PC-3 (cell line): ENCODE data around the gene TPRN. TPM values are rescaled to one million over a fixed set of nuclear protein-coding genes. Genes with fewer than 3 reads are reported as not detected.

ENCODE experiments used
- ATAC-seq: fragments of 200-7000 bp; cut with Tn5 transposase; 2 replicates; pipeline ENCODE4 v1.9.1; 2020; ENCODE audit warnings: mild to moderate bottlenecking, moderate library complexity
- BruUV-seq: library from RNA; stranded (reverse); fragments of 400-500 nt; replicated peaks from 2 replicates; lab custom pipeline; 2021; lab: Mats Ljungman, UMichigan
- CTCF ChIA-PET: fragments of 300-600 bp; sonication (Branson Sonifier 250); formaldehyde crosslinking; loops from one replicate; lab custom pipeline; 2022; ENCODE audit warnings: antibody characterized with exemption; lab: Charles Lee
- POLR2A ChIA-PET: fragments of 300-600 bp; sonication (Branson Sonifier 250); formaldehyde crosslinking; loops from one replicate; lab custom pipeline; 2022; ENCODE audit warnings: antibody characterized with exemption; ENCODE audit not compliant: unreplicated experiment; lab: Charles Lee
- DNase-seq: peaks from one replicate; pipeline ENCODE4 v3.0.0-alpha.2; 2015
- H2AFZ ChIP-seq: fragments of 300-600 bp; sonication (generic); 2 replicates; pipeline ENCODE4 v1.6.0; 2016; ENCODE audit warnings: antibody characterized with exemption, low read length
- H3F3A ChIP-seq: fragments of 300-600 bp; sonication (generic); one replicate; pipeline ENCODE4 v1.6.0; 2017; ENCODE audit warnings: antibody characterized with exemption, low read length, control low read depth, mild to moderate bottlenecking; ENCODE audit not compliant: unreplicated experiment
- H3K27ac ChIP-seq: fragments of 300-600 bp; sonication (generic); 2 replicates; pipeline ENCODE4 v1.5.1; 2016; ENCODE audit warnings: mild to moderate bottlenecking, low read length
- H3K27me3 ChIP-seq: fragments of 300-600 bp; sonication (generic); 2 replicates; pipeline ENCODE4 v1.6.1; 2016; ENCODE audit warnings: low read length, mixed read lengths
- H3K36me3 ChIP-seq: fragments of 300-600 bp; sonication (generic); 2 replicates; pipeline ENCODE4 v1.6.1; 2016; ENCODE audit warnings: low read depth, mixed run types, low read length, mixed read lengths
- H3K4me1 ChIP-seq: fragments of 300-600 bp; sonication (generic); 2 replicates; pipeline ENCODE4 v1.5.1; 2016; ENCODE audit warnings: low read length; ENCODE audit not compliant: insufficient read depth
- H3K4me2 ChIP-seq: fragments of 300-600 bp; sonication (generic); 2 replicates; pipeline ENCODE4 v1.6.0; 2016; ENCODE audit warnings: low read length
- H3K4me3 ChIP-seq: fragments of 300-600 bp; sonication (generic); 2 replicates; pipeline ENCODE4 v1.5.1; 2016; ENCODE audit warnings: mild to moderate bottlenecking, low read length, mixed read lengths
- H3K79me2 ChIP-seq: fragments of 300-600 bp; sonication (generic); 2 replicates; pipeline ENCODE4 v1.6.1; 2017; ENCODE audit warnings: low read length, mixed read lengths
- H3K9ac ChIP-seq: fragments of 300-600 bp; sonication (generic); 2 replicates; pipeline ENCODE4 v1.6.0; 2016; ENCODE audit warnings: mild to moderate bottlenecking, low read length
- H3K9me2 ChIP-seq: fragments of 300-600 bp; sonication (generic); replicated peaks from 2 replicates; pipeline ENCODE4 v1.6.1; 2016; ENCODE audit warnings: mixed run types, low read length, mixed read lengths
- H3K9me3 ChIP-seq: fragments of 300-600 bp; sonication (generic); 2 replicates; pipeline ENCODE4 v1.6.1; 2016; ENCODE audit warnings: low read length, mixed read lengths
- H4K20me1 ChIP-seq: fragments of 300-600 bp; sonication (generic); 2 replicates; pipeline ENCODE4 v1.6.1; 2016; ENCODE audit warnings: low read length, mixed read lengths
- CTCF ChIP-seq: fragments of 300-600 bp; sonication (generic); conservative IDR thresholded peaks from 2 replicates; pipeline ENCODE4 v1.5.1; 2017; ENCODE audit warnings: antibody characterized with exemption, low read depth, mild to moderate bottlenecking, low read length
- EZH2 ChIP-seq: fragments of 300-600 bp; sonication (generic); IDR thresholded peaks from one replicate; pipeline ENCODE4 v1.6.1; 2017; ENCODE audit warnings: antibody characterized with exemption, mild to moderate bottlenecking, low read length; ENCODE audit not compliant: unreplicated experiment
- EZH2phosphoT487 ChIP-seq: fragments of 300-600 bp; sonication (generic); IDR thresholded peaks from 2 replicates; pipeline ENCODE4 v1.6.1; 2018; ENCODE audit warnings: mild to moderate bottlenecking, antibody characterized with exemption, low read length, borderline replicate concordance
- intact Hi-C: fragments of 100-400 bp; cut with micrococcal nuclease; formaldehyde crosslinking; loops from 2 replicates; pipeline ENCODE4 v1.9.0; 2023
- total RNA-seq: library from RNA; depleted of rRNA; stranded (reverse); fragments of >200 nt; gene quantifications from 2 replicates; pipeline ENCODE4 v1.2.3, GENCODE V29; 2014

The TPRN gene
- total RNA-seq, 1 experiment from 2014 or later, result 11.3 TPM

GRCh38 chr9:137232101-137232500 lies 31.6 kb upstream of the TPRN start:
- TF ChIP-seq EZH2 (no peak), CTCF (no peak), EZH2phosphoT487 (no peak)
- H3K4me2 ChIP-seq, result no peak overlapping the region
- H3F3A ChIP-seq, result no peaks in the 10 kb centered on the region
- no TSS peak for BruUV-seq
- POLR2A ChIA-PET, result no interaction called here
- peaks cover 12% of the 10 kb centered on the region for H3K4me1 ChIP-seq
- no peak for DNase-seq
- H3K9me3 ChIP-seq, result no peaks in the 10 kb centered on the region
- H4K20me1 ChIP-seq, result no peaks in the 10 kb centered on the region
- no peaks in the 10 kb centered on the region for H3K27me3 ChIP-seq
- H3K9ac ChIP-seq, result no peak overlapping the region
- no peaks in the 10 kb centered on the region for H3K36me3 ChIP-seq
- H3K27ac ChIP-seq, result no peak overlapping the region
- no peaks in the 10 kb centered on the region for H3K9me2 ChIP-seq
- no peak overlapping the region for H2AFZ ChIP-seq
- no peak overlapping the region for H3K4me3 ChIP-seq
- no peak for ATAC-seq
- CTCF ChIA-PET, result no interaction called here
- intact Hi-C loops, result no loop called here
- H3K79me2 ChIP-seq, result no peaks in the 10 kb centered on the region

GRCh38 chr9:137231372-137232039 lies 31.0 kb upstream of the TPRN start:
- POLR2A ChIA-PET, result no interaction called here
- Histone ChIP-seq H3K9ac (no peak overlapping the region), H3K4me1 (peaks cover 15% of the 10 kb centered on the region), H3K36me3 (no peaks in the 10 kb centered on the region), H3K4me2 (no peak overlapping the region), H3K27me3 (no peaks in the 10 kb centered on the region), H3K79me2 (no peaks in the 10 kb centered on the region), H3K4me3 (no peak overlapping the region), H3K9me2 (no peaks in the 10 kb centered on the region), H3K27ac (no peak overlapping the region), H2AFZ (no peak overlapping the region), H3K9me3 (no peaks in the 10 kb centered on the region), H3F3A (no peaks in the 10 kb centered on the region), H4K20me1 (no peaks in the 10 kb centered on the region)
- BruUV-seq, result no TSS peak
- DNase-seq (no peak), ATAC-seq (no peak)
- intact Hi-C loops, result no loop called here
- TF ChIP-seq EZH2phosphoT487, result no peak
- no peak for TF ChIP-seq EZH2
- TF ChIP-seq CTCF, result no peak
- CTCF ChIA-PET, result no interaction called here

- POLR2A ChIA-PET, result interaction anchor here (0.6 kb wide), 1 partner anchor 166 kb away, joined by 3 read pairs; no protein-coding TSS in a partner anchor
- Histone ChIP-seq H3K9me3 (no peaks in the 10 kb centered on the region), H3F3A (no peaks in the 10 kb centered on the region), H3K9me2 (no peaks in the 10 kb centered on the region), H3K27ac (no peak within 1 kb of the TSS), H3K79me2 (peaks cover 1% of the 10 kb centered on the region), H3K4me3 (no peak within 1 kb of the TSS), H3K9ac (no peak within 1 kb of the TSS), H3K27me3 (no peaks in the 10 kb centered on the region), H4K20me1 (no peaks in the 10 kb centered on the region), H2AFZ (no peak within 1 kb of the TSS), H3K4me1 (peaks cover 21% of the 10 kb centered on the region), H3K4me2 (no peak within 1 kb of the TSS), H3K36me3 (no peaks in the 10 kb centered on the region)
- no TSS peak for BruUV-seq
- no peak for TF ChIP-seq EZH2
- no peak for TF ChIP-seq CTCF
- TF ChIP-seq EZH2phosphoT487, result no peak
- no peak for DNase-seq
- no peak for ATAC-seq
- intact Hi-C loops, result no loop called here
- CTCF ChIA-PET, result no interaction called here
Measured at GRCh38 chr9:137230705-137231371, 30.3 kb upstream of the TPRN start, which contains the start of gene SLC34A3. TSS of gene SLC34A3 (plus strand) at chr9:137230901. CDS start at chr9:137231703, 802 bp downstream.
